GM23338 (cell line): ENCODE measurements around the gene PRSS56. TPM values are rescaled to one million over a fixed set of nuclear protein-coding genes. Genes with fewer than 3 reads are reported as not detected.

ENCODE experiments used
- ATAC-seq: fragments of 200-7000 bp; cut with Tn5 transposase; 3 replicates; pipeline ENCODE4 v1.9.1; 2020
- DNase-seq: peaks from one replicate; pipeline ENCODE4 v3.0.0-alpha.2; 2015; ENCODE audit warnings: low spot score
- H2AFZ ChIP-seq: fragments of 200-600 bp; sonication (generic); 2 replicates; pipeline ENCODE4 v1.8.0; 2016; ENCODE audit warnings: antibody characterized with exemption, mild to moderate bottlenecking, moderate library complexity
- H3F3A ChIP-seq: fragments of 200-600 bp; sonication (generic); replicated peaks from 2 replicates; pipeline ENCODE4 v1.8.0; 2017; ENCODE audit warnings: antibody characterized with exemption, mixed run types, low read depth
- H3K27ac ChIP-seq: fragments of 200-600 bp; sonication (generic); 2 replicates; pipeline ENCODE4 v1.6.1; 2016; ENCODE audit warnings: low read depth
- H3K27me3 ChIP-seq: fragments of 200-600 bp; sonication (generic); 2 replicates; pipeline ENCODE4 v1.8.0; 2016; ENCODE audit warnings: mild to moderate bottlenecking, mixed run types, moderate library complexity; ENCODE audit not compliant: insufficient read depth
- H3K36me3 ChIP-seq: fragments of 200-600 bp; sonication (generic); 2 replicates; pipeline ENCODE4 v1.8.0; 2016; ENCODE audit warnings: mild to moderate bottlenecking; ENCODE audit not compliant: insufficient read depth
- H3K4me1 ChIP-seq: fragments of 200-600 bp; sonication (generic); 2 replicates; pipeline ENCODE4 v1.8.0; 2016; ENCODE audit warnings: mild to moderate bottlenecking, moderate library complexity; ENCODE audit not compliant: insufficient read depth
- H3K4me2 ChIP-seq: fragments of 200-600 bp; sonication (generic); 2 replicates; pipeline ENCODE4 v1.7.1; 2017; ENCODE audit warnings: mixed run types
- H3K4me3 ChIP-seq: fragments of 200-600 bp; sonication (generic); 2 replicates; pipeline ENCODE4 v1.6.1; 2016; ENCODE audit warnings: mixed run types
- H3K79me2 ChIP-seq: fragments of 200-600 bp; sonication (generic); replicated peaks from 2 replicates; pipeline ENCODE4 v1.8.0; 2017; ENCODE audit warnings: mild to moderate bottlenecking; ENCODE audit not compliant: insufficient read depth
- H3K9me2 ChIP-seq: fragments of 200-600 bp; sonication (generic); 2 replicates; pipeline ENCODE4 v1.8.0; 2017; ENCODE audit not compliant: insufficient read depth
- H4K20me1 ChIP-seq: fragments of 200-600 bp; sonication (generic); replicated peaks from 2 replicates; pipeline ENCODE4 v1.8.0; 2017; ENCODE audit warnings: mild to moderate bottlenecking; ENCODE audit not compliant: insufficient read depth
- H3K27ac Mint-ChIP-seq: 2 replicates; pipeline ENCODE4 v1.8.0; 2020; ENCODE audit warnings: inconsistent platforms, mild to moderate bottlenecking, moderate library complexity, mixed read lengths
- H3K27me3 Mint-ChIP-seq: 3 replicates; pipeline ENCODE4 v1.8.0; 2022; ENCODE audit warnings: low read depth, mild to moderate bottlenecking, moderate library complexity, mixed read lengths, inconsistent platforms; ENCODE audit not compliant: insufficient read depth, poor library complexity
- H3K36me3 Mint-ChIP-seq: 3 replicates; pipeline ENCODE4 v1.8.0; 2021; ENCODE audit warnings: low read depth, mild to moderate bottlenecking, inconsistent platforms, moderate library complexity, mixed read lengths
- H3K4me1 Mint-ChIP-seq: 3 replicates; pipeline ENCODE4 v1.8.0; 2020; ENCODE audit warnings: mild to moderate bottlenecking, inconsistent platforms, mixed read lengths
- H3K4me3 Mint-ChIP-seq: 3 replicates; pipeline ENCODE4 v1.8.0; 2021; ENCODE audit warnings: moderate library complexity, mild to moderate bottlenecking, inconsistent platforms, mixed read lengths
- H3K9me3 Mint-ChIP-seq: 3 replicates; pipeline ENCODE4 v1.8.0; 2020; ENCODE audit warnings: moderate library complexity, mild to moderate bottlenecking, inconsistent platforms, mixed read lengths
- ETS1 ChIP-seq: IDR thresholded peaks from 2 replicates; pipeline ENCODE4 v1.6.1; 2016; ENCODE audit warnings: antibody characterized with exemption
- EZH2phosphoT487 ChIP-seq: fragments of 200-600 bp; sonication (generic); IDR thresholded peaks from one replicate; pipeline ENCODE4 v1.8.1; 2018; ENCODE audit warnings: antibody characterized with exemption; ENCODE audit not compliant: unreplicated experiment
- JUNB ChIP-seq: IDR thresholded peaks from one replicate; pipeline ENCODE4 v1.6.1; 2016; ENCODE audit warnings: antibody characterized with exemption; ENCODE audit not compliant: unreplicated experiment
- NANOG ChIP-seq: IDR thresholded peaks from 2 replicates; pipeline ENCODE4 v1.6.1; 2016; ENCODE audit warnings: antibody characterized with exemption, borderline replicate concordance
- POLR2AphosphoS5 ChIP-seq: IDR thresholded peaks from 2 replicates; pipeline ENCODE4 v1.6.1; 2016; ENCODE audit warnings: antibody characterized with exemption, low read depth
- STAT1 ChIP-seq: IDR thresholded peaks from one replicate; pipeline ENCODE4 v1.6.1; 2016; ENCODE audit warnings: antibody characterized with exemption; ENCODE audit not compliant: unreplicated experiment
- ZNF114 ChIP-seq: fragments of 250-450 bp; sonication (Bioruptor Pico); IDR thresholded peaks from 2 replicates; pipeline ENCODE4 v1.5.0; 2020; ENCODE audit warnings: mild to moderate bottlenecking, moderate library complexity
- ZNF331 ChIP-seq: fragments of 250-450 bp; sonication (Bioruptor Pico); IDR thresholded peaks from 2 replicates; pipeline ENCODE4 v1.5.0; 2020; ENCODE audit warnings: low read depth, mild to moderate bottlenecking, moderate library complexity
- ZNF462 ChIP-seq: fragments of 250-450 bp; sonication (Bioruptor Pico); IDR thresholded peaks from 2 replicates; pipeline ENCODE4 v1.5.0; 2020; ENCODE audit warnings: mild to moderate bottlenecking, moderate library complexity
- polyA plus RNA-seq: library from polyadenylated mRNA; unstranded; fragments of >200 nt; fragmentation: Nextera tagmentation; extraction: Ambion mirVana; gene quantifications from 2 replicates; pipeline ENCODE4 v1.2.1, GENCODE V29; 2016
- total RNA-seq: library from RNA; depleted of rRNA; stranded (reverse); fragments of >200 nt; shearing (Covaris generic); gene quantifications from 2 replicates; pipeline ENCODE4 v1.2.3, GENCODE V29; 2014

The PRSS56 gene
- total and polyA plus RNA-seq, 2 experiments from 2014 or later = 0.27 to 0.31 TPM

GRCh38 chr2:232526372-232526941, 6.3 kb downstream of the PRSS56 start:
- no peak for ATAC-seq
- Histone ChIP-seq H2AFZ (no peak overlapping the region), H3K27ac (no peak overlapping the region), H3K9me2 (no peaks in the 10 kb centered on the region), H4K20me1 (no peaks in the 10 kb centered on the region; the same call in 1 of the 2 replicates), H3K4me3 (no peak overlapping the region), H3K79me2 (no peaks in the 10 kb centered on the region), H3K27me3 (peaks cover 38% of the 10 kb centered on the region), H3K4me1 (no peaks in the 10 kb centered on the region; the same call in 1 of the 2 replicates), H3K36me3 (no peaks in the 10 kb centered on the region), H3F3A (0 out of 2 replicates have a peak, but pooled peaks cover 1% of the 10 kb centered on the region), H3K4me2 (no peak overlapping the region)
- Mint-ChIP-seq H3K36me3 (no peaks in the 10 kb centered on the region; the same call in 2 of the 3 replicates), H3K27ac (no peak overlapping the region), H3K9me3 (no peaks in the 10 kb centered on the region), H3K4me1 (peaks cover 14% of the 10 kb centered on the region), H3K27me3 (peaks cover 44% of the 10 kb centered on the region), H3K4me3 (no peak overlapping the region)
- TF ChIP-seq EZH2phosphoT487 = no peak
- TF ChIP-seq STAT1 = no peak
- no peak for DNase-seq

GRCh38 chr2:232527905-232528470, 7.8 kb downstream of the PRSS56 start:
- no peak overlapping the region for H3K4me3 ChIP-seq
- peaks cover 13% of the 10 kb centered on the region for H3K4me1 Mint-ChIP-seq
- H3K4me3 Mint-ChIP-seq = no peak overlapping the region
- H3K4me1 ChIP-seq = no peaks in the 10 kb centered on the region; the same call in 1 of the 2 replicates
- no peaks in the 10 kb centered on the region; the same call in 2 of the 3 replicates for H3K36me3 Mint-ChIP-seq
- peaks cover 24% of the 10 kb centered on the region for H3K27me3 ChIP-seq
- H3K27ac Mint-ChIP-seq = no peak overlapping the region
- H3K27me3 Mint-ChIP-seq = peaks cover 33% of the 10 kb centered on the region
- H3K27ac ChIP-seq = no peak overlapping the region
- H3F3A ChIP-seq = no peaks in the 10 kb centered on the region
- no peaks in the 10 kb centered on the region; the same call in 1 of the 2 replicates for H4K20me1 ChIP-seq
- DNase-seq (no peak), ATAC-seq (no peak)
- no peak overlapping the region for H2AFZ ChIP-seq
- H3K9me3 Mint-ChIP-seq = no peaks in the 10 kb centered on the region
- H3K36me3 ChIP-seq = no peaks in the 10 kb centered on the region
- H3K9me2 ChIP-seq = no peaks in the 10 kb centered on the region
- no peak overlapping the region for H3K4me2 ChIP-seq
- TF ChIP-seq EZH2phosphoT487 = no peak
- TF ChIP-seq NANOG = no peak
- no peak for TF ChIP-seq ETS1
- no peak for TF ChIP-seq POLR2AphosphoS5
- TF ChIP-seq STAT1 = no peak
- no peak for TF ChIP-seq ZNF331 (CRISPR knock-in tag)
- TF ChIP-seq ZNF114 (CRISPR knock-in tag) = no peak
- no peak for TF ChIP-seq ZNF462
- no peak for TF ChIP-seq JUNB
- H3K79me2 ChIP-seq = no peaks in the 10 kb centered on the region
